Suppressor macrophage treated with lipopolysaccharide for 4 hours (primary cell): ENCODE results near the gene ZFP36L1.

Source experiments
- DNase-seq: peaks from one replicate; pipeline ENCODE4 v3.0.0-alpha.2; 2020

ZFP36L1 gene

GRCh38 chr14:68794851-68795596 is 2.2 kb upstream of the ZFP36L1 start:
- peak; percentile 87 for DNase-seq

- DNase-seq = peak; percentile 94
These were observed 1.4 kb upstream of the ZFP36L1 start for GRCh38 chr14:68794130-68794850.

GRCh38 chr14:68793734-68794129 is 865 bp upstream of the ZFP36L1 start:
- no peak for DNase-seq

GRCh38 chr14:68792678-68792978 is 239 bp downstream of the ZFP36L1 start:
- no peak for DNase-seq

GRCh38 chr14:68791902-68792677 is 777 bp downstream of the ZFP36L1 start:
- no peak for DNase-seq

- no peak for DNase-seq
These were observed 1.6 kb downstream of the ZFP36L1 start for GRCh38 chr14:68791078-68791901.

- no peak for DNase-seq
These were observed 2.2 kb downstream of the ZFP36L1 start for GRCh38 chr14:68790644-68791077.

- no peak for DNase-seq
These were observed 2.8 kb downstream of the ZFP36L1 start for GRCh38 chr14:68789821-68790643.

- peak; percentile 86 for DNase-seq
These were observed 3.7 kb downstream of the ZFP36L1 start for GRCh38 chr14:68788996-68789820.

GRCh38 chr14:68788275-68788995 is 4.4 kb downstream of the ZFP36L1 start:
- DNase-seq = no peak

GRCh38 chr14:68787092-68787992 is 5.5 kb downstream of the ZFP36L1 start:
- no peak for DNase-seq

GRCh38 chr14:68786491-68787091 is 6.3 kb downstream of the ZFP36L1 start:
- no peak for DNase-seq

- DNase-seq = no peak
These were observed 7.1 kb downstream of the ZFP36L1 start for GRCh38 chr14:68785534-68786490.

GRCh38 chr14:68784978-68785533 is 7.8 kb downstream of the ZFP36L1 start:
- DNase-seq = no peak

GRCh38 chr14:68784226-68784910 is 8.5 kb downstream of the ZFP36L1 start:
- no peak for DNase-seq

GRCh38 chr14:68783408-68784225 is 9.2 kb downstream of the ZFP36L1 start:
- DNase-seq = no peak
